Measurements from ENCODE around the gene XIRP1. TPM values are rescaled to one million over a fixed set of nuclear protein-coding genes. Genes with fewer than 3 reads are reported as not detected.

Gene XIRP1
- total RNA-seq, 4 donors from 2014 or later: 1.3 TPM; not detected in 3

- Histone ChIP-seq H3K27me3 (peaks cover 0 to 11% (median 0%) of the 10 kb centered on the region in 4 donors), H3K36me3 (no peaks in the 10 kb centered on the region), H3K4me1 (peaks cover 0 to 3% (median under 1%) of the 10 kb centered on the region in 4 donors), H3K4me3 (no peak overlapping the region), H3K9me3 (peaks cover 0 to 4% (median 0%) of the 10 kb centered on the region in 4 donors), H3K27ac (replicated peaks in 1 of 4) (no peak overlapping the region)
- intact Hi-C loops (cut with DNase I): no loop called here
- TF ChIP-seq CTCF (IDR thresholded peaks at IDR 0.05) (no peak), POLR2A (IDR thresholded peaks at IDR 0.05; ENCODE audit: low read depth) (no peak), POLR2AphosphoS5 (IDR thresholded peaks at IDR 0.05) (no peak), EP300 (IDR thresholded peaks at IDR 0.05) (no peak)
- DNase-seq (ENCODE audit: extremely low spot score): no peak
- WGBS: 83% methylated on average over 2 of the region's 3 CpGs
These were observed 9.7 kb upstream of the XIRP1 start for GRCh38 chr3:39202094-39202493.

- Histone ChIP-seq H3K36me3 (no peaks in the 10 kb centered on the region), H3K9me3 (no peaks in the 10 kb centered on the region), H3K4me3 (no peak overlapping the region), H3K27me3 (no peaks in the 10 kb centered on the region), H3K4me1 (peaks cover 9 to 14% (median 11%) of the 10 kb centered on the region in 4 donors), H3K27ac (replicated peaks in 1 of 4) (peak overlapping the region in 1 of 4 donors; percentile 21)
- TF ChIP-seq EP300 (IDR thresholded peaks at IDR 0.05) (no peak), POLR2AphosphoS5 (IDR thresholded peaks at IDR 0.05) (no peak), CTCF (IDR thresholded peaks at IDR 0.05) (no peak), POLR2A (IDR thresholded peaks at IDR 0.05; ENCODE audit: low read depth) (no peak)
- no peak for DNase-seq (ENCODE audit: extremely low spot score)
- 24% methylated on average over 6 of the region's 6 CpGs for WGBS
- intact Hi-C loops (cut with DNase I): no loop called here
These were observed 4.4 kb upstream of the XIRP1 start for GRCh38 chr3:39196671-39197356.

GRCh38 chr3:39196034-39196433 is 3.6 kb upstream of the XIRP1 start:
- Histone ChIP-seq H3K4me1 (peaks cover 9 to 14% (median 11%) of the 10 kb centered on the region in 4 donors), H3K27ac (replicated peaks in 1 of 4) (no peak overlapping the region), H3K9me3 (no peaks in the 10 kb centered on the region), H3K36me3 (no peaks in the 10 kb centered on the region), H3K27me3 (no peaks in the 10 kb centered on the region), H3K4me3 (no peak overlapping the region)
- TF ChIP-seq EP300 (IDR thresholded peaks at IDR 0.05): no peak
- TF ChIP-seq CTCF (IDR thresholded peaks at IDR 0.05): no peak
- no peak for TF ChIP-seq POLR2AphosphoS5 (IDR thresholded peaks at IDR 0.05)
- no peak for TF ChIP-seq POLR2A (IDR thresholded peaks at IDR 0.05; ENCODE audit: low read depth)
- DNase-seq (ENCODE audit: extremely low spot score): no peak
- intact Hi-C loops (cut with DNase I): no loop called here
- 81% methylated on average over 3 of the region's 3 CpGs for WGBS

- no peaks in the 10 kb centered on the region for H3K27me3 ChIP-seq
- no peak overlapping the region for H3K27ac ChIP-seq (replicated peaks in 1 of 4)
- no peak overlapping the region for H3K4me3 ChIP-seq
- peaks cover 14 to 28% (median 20%) of the 10 kb centered on the region in 4 donors for H3K4me1 ChIP-seq
- WGBS: 86% methylated on average over 7 of the region's 7 CpGs
- no peak for TF ChIP-seq CTCF (IDR thresholded peaks at IDR 0.05)
- no peak for TF ChIP-seq POLR2AphosphoS5 (IDR thresholded peaks at IDR 0.05)
- no peak for TF ChIP-seq POLR2A (IDR thresholded peaks at IDR 0.05; ENCODE audit: low read depth)
- TF ChIP-seq EP300 (IDR thresholded peaks at IDR 0.05): no peak
- intact Hi-C loops (cut with DNase I): loop anchor here (5.0 kb wide), 2 partner anchors 81 to 94 kb away; no protein-coding TSS in a partner anchor
- no peaks in the 10 kb centered on the region for H3K9me3 ChIP-seq
- DNase-seq (ENCODE audit: extremely low spot score): no peak
- peaks cover 0 to 13% (median 0%) of the 10 kb centered on the region in 4 donors for H3K36me3 ChIP-seq
These were observed 996 bp upstream of the XIRP1 start for GRCh38 chr3:39193391-39193790.
